ENCODE results near the gene ABLIM2. TPM values are rescaled to one million over a fixed set of nuclear protein-coding genes. Genes with fewer than 3 reads are reported as not detected.

ABLIM2 gene
- total RNA-seq, 2 experiments from 2014 or later = 0.30 to 0.79 TPM

GRCh38 chr4:8131826-8132225 is 26.8 kb downstream of the ABLIM2 start:
- no peaks in the 10 kb centered on the region for H3K36me3 Mint-ChIP-seq (ENCODE audit: low read depth)
- CTCF ChIA-PET = no interaction called here
- DNase-seq = no peak
- no peak overlapping the region for H3K4me3 Mint-ChIP-seq
- H3K4me1 Mint-ChIP-seq = no peaks in the 10 kb centered on the region
- H3K27me3 Mint-ChIP-seq = no peaks in the 10 kb centered on the region
- POLR2A ChIA-PET = no interaction called here
- no peak overlapping the region for H3K27ac Mint-ChIP-seq
- no peaks in the 10 kb centered on the region for H3K9me3 Mint-ChIP-seq

GRCh38 chr4:8131210-8131609 is 27.4 kb downstream of the ABLIM2 start:
- DNase-seq = no peak
- Mint-ChIP-seq H3K27ac (no peak overlapping the region), H3K27me3 (no peaks in the 10 kb centered on the region), H3K36me3 (ENCODE audit: low read depth) (no peaks in the 10 kb centered on the region), H3K4me3 (no peak overlapping the region), H3K4me1 (no peaks in the 10 kb centered on the region), H3K9me3 (no peaks in the 10 kb centered on the region)
- ChIA-PET POLR2A (no interaction called here), CTCF (no interaction called here)

- DNase-seq = no peak
- ChIA-PET CTCF (no interaction called here), POLR2A (no interaction called here)
These were observed 28.1 kb downstream of the ABLIM2 start for GRCh38 chr4:8130346-8131066.

DNA sequence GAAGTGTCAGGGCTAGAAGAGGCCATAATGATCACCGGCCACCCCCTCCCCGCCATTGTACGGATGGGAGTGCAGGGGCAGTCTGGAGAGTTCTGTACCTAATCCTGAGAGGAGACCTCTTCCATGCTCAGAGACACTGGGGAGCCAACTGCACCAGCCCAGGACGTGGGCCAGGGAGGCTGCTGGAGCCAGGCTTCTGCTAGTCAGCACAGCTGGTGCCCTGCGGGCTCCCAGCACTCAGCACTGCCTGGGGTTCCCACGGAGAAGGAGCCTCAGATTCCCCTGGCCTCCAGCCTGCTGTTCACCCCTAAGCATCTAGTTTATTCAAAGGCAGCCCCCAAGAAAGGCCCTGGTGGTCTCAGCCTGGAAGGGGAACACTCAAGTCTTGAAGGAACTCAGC is 28.8 kb downstream of the ABLIM2 start:
- no peak overlapping the region for H3K27ac Mint-ChIP-seq
- no peak overlapping the region for H3K4me3 Mint-ChIP-seq
- POLR2A ChIA-PET = no interaction called here
- no peak for DNase-seq
- no peaks in the 10 kb centered on the region for H3K27me3 Mint-ChIP-seq
- CTCF ChIA-PET = no interaction called here
- H3K4me1 Mint-ChIP-seq = no peaks in the 10 kb centered on the region
- no peaks in the 10 kb centered on the region for H3K9me3 Mint-ChIP-seq
- no peaks in the 10 kb centered on the region for H3K36me3 Mint-ChIP-seq (ENCODE audit: low read depth)

More at GRCh38 chr4:8130346-8131066, 28.1 kb downstream of the ABLIM2 start:
- H3K27me3 Mint-ChIP-seq = no peaks in the 10 kb centered on the region
- no peaks in the 10 kb centered on the region for H3K4me1 Mint-ChIP-seq
- H3K9me3 Mint-ChIP-seq = no peaks in the 10 kb centered on the region
- H3K36me3 Mint-ChIP-seq (ENCODE audit: low read depth) = no peaks in the 10 kb centered on the region
- no peak overlapping the region for H3K4me3 Mint-ChIP-seq
- no peak overlapping the region for H3K27ac Mint-ChIP-seq

DNA sequence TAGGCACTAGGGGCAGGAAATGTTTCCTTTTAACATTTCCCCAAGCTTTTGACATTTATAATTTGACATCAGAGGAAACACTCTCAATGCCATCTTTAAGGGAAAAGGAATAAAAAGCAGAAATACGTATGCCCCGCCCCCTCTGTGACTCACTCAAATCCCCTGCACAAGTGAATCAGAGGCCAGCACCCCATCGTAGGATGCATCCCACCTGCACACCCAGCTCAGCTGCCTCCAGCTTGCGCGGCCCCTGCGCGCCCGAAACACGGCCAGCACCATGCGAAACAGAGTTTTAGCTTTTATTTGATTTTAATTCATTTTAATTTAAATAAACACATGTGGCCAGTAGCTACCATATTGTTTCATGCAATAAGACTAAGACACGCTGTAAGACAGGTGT is 29.5 kb downstream of the ABLIM2 start:
- H3K36me3 Mint-ChIP-seq (ENCODE audit: low read depth) = no peaks in the 10 kb centered on the region
- DNase-seq = no peak
- no peaks in the 10 kb centered on the region for H3K27me3 Mint-ChIP-seq
- ChIA-PET POLR2A (no interaction called here), CTCF (no interaction called here)
- no peak overlapping the region for H3K27ac Mint-ChIP-seq
- no peaks in the 10 kb centered on the region for H3K9me3 Mint-ChIP-seq
- no peak overlapping the region for H3K4me3 Mint-ChIP-seq
- no peaks in the 10 kb centered on the region for H3K4me1 Mint-ChIP-seq

DNA sequence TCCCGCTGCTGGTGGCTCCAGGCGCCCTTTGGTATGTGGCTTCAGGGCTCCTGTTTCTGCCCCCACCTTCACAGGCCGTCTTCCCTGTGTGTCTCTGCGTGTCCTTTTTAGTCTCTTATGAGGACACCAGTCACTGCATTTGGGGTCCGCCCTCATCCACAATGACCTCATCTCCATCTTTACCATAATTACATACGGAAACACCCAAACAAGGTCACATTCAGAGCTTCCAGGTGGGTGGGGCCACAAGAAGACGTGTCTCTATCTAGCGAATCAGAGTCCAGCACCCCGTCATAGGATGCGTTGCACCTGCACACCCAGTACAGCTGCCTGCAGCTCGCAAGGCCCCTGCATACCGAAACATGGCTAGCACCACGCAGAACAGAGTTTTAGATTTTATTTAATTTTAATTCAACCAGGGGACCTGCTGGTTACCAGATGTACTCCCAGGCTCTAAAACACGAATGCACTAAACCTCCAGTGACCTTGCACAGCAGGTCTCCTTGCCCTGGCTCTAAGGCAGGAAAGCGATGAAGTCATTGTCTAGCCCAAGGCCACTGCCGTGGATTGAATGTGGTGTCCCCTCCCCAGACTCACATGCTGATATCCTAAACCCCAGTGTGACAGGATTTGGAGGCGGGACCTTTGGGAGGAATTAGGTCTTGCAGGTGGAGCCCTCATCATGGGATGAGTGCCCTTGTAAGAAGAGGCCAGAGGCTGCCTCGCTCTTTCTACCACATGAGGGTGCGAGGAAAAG is 30.3 kb downstream of the ABLIM2 start:
- Mint-ChIP-seq H3K27me3 (no peaks in the 10 kb centered on the region), H3K27ac (no peak overlapping the region), H3K36me3 (ENCODE audit: low read depth) (no peaks in the 10 kb centered on the region), H3K9me3 (no peaks in the 10 kb centered on the region), H3K4me3 (no peak overlapping the region), H3K4me1 (no peaks in the 10 kb centered on the region)
- no peak for DNase-seq
- POLR2A ChIA-PET = no interaction called here
- CTCF ChIA-PET = no interaction called here

DNA sequence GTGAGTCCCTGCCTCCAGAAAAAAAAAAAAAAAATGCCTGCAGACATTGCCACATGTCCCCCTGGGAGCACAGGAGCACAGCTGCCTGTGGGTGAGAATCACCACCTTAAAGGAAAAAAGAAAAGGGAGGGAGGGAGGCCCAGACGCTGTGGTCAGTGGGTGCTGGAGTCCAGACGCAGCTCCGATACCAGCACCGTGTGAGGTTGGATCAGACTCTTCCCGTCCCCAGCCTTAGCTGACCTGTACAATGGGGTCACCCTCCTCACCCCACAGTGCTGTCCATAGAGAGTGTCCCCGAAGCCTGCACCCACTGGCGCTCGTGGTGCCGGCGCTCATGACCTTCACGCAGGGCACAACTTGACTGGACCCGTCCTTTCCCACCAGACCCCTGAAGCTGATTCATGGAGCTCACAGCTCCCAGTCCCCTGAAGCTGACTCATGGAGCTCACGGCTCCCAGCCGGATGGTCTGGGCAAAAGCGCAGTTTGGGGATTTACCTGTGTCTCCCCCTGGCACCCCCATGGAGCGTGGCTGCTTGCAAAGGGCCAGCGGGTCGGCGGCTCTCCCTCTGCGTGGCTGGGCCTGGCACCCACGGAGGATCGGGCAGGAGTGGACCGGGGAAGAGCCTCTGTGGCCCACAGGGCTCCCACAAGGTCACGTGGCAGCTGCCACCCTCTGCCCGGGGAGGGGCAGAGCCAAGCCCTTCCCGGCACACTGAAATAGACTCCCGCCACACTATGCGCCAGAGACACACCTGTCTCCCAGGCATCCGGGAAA is 31.4 kb downstream of the ABLIM2 start:
- H3K4me1 Mint-ChIP-seq = no peaks in the 10 kb centered on the region
- H3K27ac Mint-ChIP-seq = no peak overlapping the region
- no peak overlapping the region for H3K4me3 Mint-ChIP-seq
- DNase-seq = no peak
- ChIA-PET CTCF (interaction anchor here (0.6 kb wide), 1 partner anchor 43 kb away, joined by 3 read pairs; no protein-coding TSS in a partner anchor), POLR2A (no interaction called here)
- H3K27me3 Mint-ChIP-seq = no peaks in the 10 kb centered on the region
- H3K36me3 Mint-ChIP-seq (ENCODE audit: low read depth) = no peaks in the 10 kb centered on the region
- no peaks in the 10 kb centered on the region for H3K9me3 Mint-ChIP-seq

DNA sequence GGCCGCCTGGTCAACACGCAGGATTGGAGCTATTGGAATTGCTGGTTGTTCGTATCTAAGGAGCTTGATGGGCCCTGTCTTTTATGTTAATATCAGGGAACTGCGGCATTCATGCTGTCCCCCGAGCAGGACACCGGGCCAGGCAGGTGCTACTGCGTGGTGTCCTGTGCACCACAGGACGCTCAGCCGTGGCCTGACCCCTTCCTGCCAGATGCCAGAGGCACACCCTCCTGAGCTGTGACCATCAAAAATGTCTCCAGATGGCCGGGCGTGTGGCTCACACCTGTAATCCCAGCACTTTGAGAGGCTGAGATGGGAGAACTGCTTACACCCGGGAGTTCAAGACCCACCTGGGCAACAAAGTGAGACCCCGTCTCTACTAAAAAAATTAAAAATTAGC is 32.1 kb downstream of the ABLIM2 start:
- Mint-ChIP-seq H3K9me3 (no peaks in the 10 kb centered on the region), H3K27ac (no peak overlapping the region), H3K4me1 (no peaks in the 10 kb centered on the region), H3K36me3 (ENCODE audit: low read depth) (no peaks in the 10 kb centered on the region), H3K27me3 (no peaks in the 10 kb centered on the region), H3K4me3 (no peak overlapping the region)
- ChIA-PET CTCF (interaction anchor here (1.0 kb wide), 1 partner anchor 9 kb away, joined by 4 read pairs; no protein-coding TSS in a partner anchor), POLR2A (no interaction called here)
- DNase-seq = no peak

- Mint-ChIP-seq H3K4me1 (no peaks in the 10 kb centered on the region), H3K27me3 (no peaks in the 10 kb centered on the region), H3K4me3 (no peak overlapping the region), H3K36me3 (ENCODE audit: low read depth) (no peaks in the 10 kb centered on the region), H3K9me3 (no peaks in the 10 kb centered on the region), H3K27ac (no peak overlapping the region)
- POLR2A ChIA-PET = no interaction called here
- CTCF ChIA-PET = interaction anchor here (1.0 kb wide), 1 partner anchor 8 kb away, joined by 4 read pairs; no protein-coding TSS in a partner anchor
- no peak for DNase-seq
These were observed 33.0 kb downstream of the ABLIM2 start for GRCh38 chr4:8125526-8126056.

DNA sequence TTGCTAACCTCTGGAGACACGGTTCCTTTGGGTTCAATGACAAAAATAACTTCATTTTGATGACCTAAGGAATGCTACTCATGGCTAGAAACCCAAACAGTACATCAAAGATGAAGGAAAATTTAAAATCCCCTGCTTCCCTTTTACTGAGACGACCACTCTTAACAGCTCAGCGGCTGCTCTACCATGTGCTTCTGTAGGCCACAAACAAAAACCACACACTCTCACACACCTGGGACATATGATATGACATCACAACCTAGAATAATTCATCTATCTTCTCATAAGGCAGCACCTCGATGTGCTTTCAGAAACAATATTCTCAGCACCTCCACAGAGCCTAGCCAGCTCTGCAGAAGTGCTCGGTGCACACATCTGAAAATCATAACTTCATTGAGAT is 34.7 kb downstream of the ABLIM2 start:
- CTCF ChIA-PET = no interaction called here
- H3K27me3 Mint-ChIP-seq = no peaks in the 10 kb centered on the region
- POLR2A ChIA-PET = no interaction called here
- no peaks in the 10 kb centered on the region for H3K4me1 Mint-ChIP-seq
- no peak overlapping the region for H3K4me3 Mint-ChIP-seq
- no peak overlapping the region for H3K27ac Mint-ChIP-seq
- no peak for DNase-seq
- no peaks in the 10 kb centered on the region for H3K9me3 Mint-ChIP-seq
- H3K36me3 Mint-ChIP-seq (ENCODE audit: low read depth) = no peaks in the 10 kb centered on the region

GRCh38 chr4:8123389-8123788 is 35.2 kb downstream of the ABLIM2 start:
- POLR2A ChIA-PET = no interaction called here
- DNase-seq = no peak
- CTCF ChIA-PET = no interaction called here
- Mint-ChIP-seq H3K27ac (no peak overlapping the region), H3K4me1 (no peaks in the 10 kb centered on the region), H3K27me3 (no peaks in the 10 kb centered on the region), H3K36me3 (ENCODE audit: low read depth) (no peaks in the 10 kb centered on the region), H3K4me3 (no peak overlapping the region), H3K9me3 (no peaks in the 10 kb centered on the region)

DNA sequence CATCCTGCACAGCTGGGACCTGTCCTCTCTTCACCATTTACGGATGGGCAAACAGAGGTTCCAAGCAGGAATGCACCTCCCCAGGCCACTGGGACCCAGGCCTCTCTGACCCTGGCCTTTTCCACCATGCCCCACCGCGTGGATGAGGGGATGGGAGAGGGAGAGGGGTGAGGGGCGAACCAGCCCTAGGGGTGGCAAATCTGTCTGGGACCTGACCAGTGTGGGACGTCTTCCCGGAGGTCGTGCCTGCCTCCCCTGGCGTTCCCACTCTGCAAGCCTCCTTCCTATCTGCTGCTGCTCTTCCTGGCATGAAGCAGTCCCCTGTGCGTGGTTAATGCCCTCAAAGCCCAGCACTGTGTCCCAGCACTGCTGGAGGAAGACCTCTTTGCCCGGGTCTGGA is 35.9 kb downstream of the ABLIM2 start:
- H3K4me1 Mint-ChIP-seq = no peaks in the 10 kb centered on the region
- no peak for DNase-seq
- H3K27ac Mint-ChIP-seq = no peak overlapping the region
- H3K4me3 Mint-ChIP-seq = no peak overlapping the region
- H3K36me3 Mint-ChIP-seq (ENCODE audit: low read depth) = no peaks in the 10 kb centered on the region
- no peaks in the 10 kb centered on the region for H3K27me3 Mint-ChIP-seq
- POLR2A ChIA-PET = no interaction called here
- H3K9me3 Mint-ChIP-seq = no peaks in the 10 kb centered on the region
- CTCF ChIA-PET = no interaction called here

GRCh38 chr4:8121292-8122015 is 37.2 kb downstream of the ABLIM2 start:
- no peak overlapping the region for H3K4me3 Mint-ChIP-seq
- H3K4me1 Mint-ChIP-seq = peaks cover 5% of the 10 kb centered on the region
- H3K9me3 Mint-ChIP-seq = no peaks in the 10 kb centered on the region
- POLR2A ChIA-PET = no interaction called here
- H3K27me3 Mint-ChIP-seq = no peaks in the 10 kb centered on the region
- CTCF ChIA-PET = no interaction called here
- no peaks in the 10 kb centered on the region for H3K36me3 Mint-ChIP-seq (ENCODE audit: low read depth)
- H3K27ac Mint-ChIP-seq = no peak overlapping the region
- no peak for DNase-seq

All from activated CD4-positive, alpha-beta T cell treated with anti-CD3 and anti-CD28 coated beads, Interleukin-2, amount 10 ng/mL, durations not matched to agents 7 days and 5 days (primary cell).